Right lobe of liver (tissue), 4 donors: ENCODE results near the gene MAS1.
"Not testable (repeated sequence)": the region's sequence is repeated elsewhere in the genome, so short reads cannot be mapped to it uniquely, and the experiment has no call there.

Source experiments
- CTCF ChIP-seq, 4 donors: fragments of 200-600 bp in 3 of 4; fragments of 450-650 bp in 1 of 4; IDR thresholded peaks; one replicate each; pipeline versions ENCODE4 v1.5.1 to v1.8.0; 2016 to 2022; ENCODE audit warnings: antibody characterized with exemption in 4 of 4, mild to moderate bottlenecking in 2 of 4
- POLR2A ChIP-seq: fragments of 450-650 bp; IDR thresholded peaks from one replicate; pipeline ENCODE4 v1.6.1; 2017; ENCODE audit warnings: antibody characterized with exemption, mild to moderate bottlenecking
- donor health status: DM: no; HTN: no; CAD: no.
- donor health status: DM: no; HTN: no; CAD: no.
- donor health status: DM: no; HTN: yes; CAD: no.

GRCh38 chr6:159924150-159924549 is 33.4 kb downstream of the MAS1 start:
- not testable (repeated sequence) for TF ChIP-seq CTCF (IDR thresholded peaks at IDR 0.05); POLR2A
